SK-N-SH (cell line): ENCODE data around the gene ADAP2. TPM values are rescaled to one million over a fixed set of nuclear protein-coding genes. Genes with fewer than 3 reads are reported as not detected.

Experiments used
- CTCF ChIA-PET: fragments of 300-600, 350-600 bp; formaldehyde crosslinking; extraction: SDS; loops from one replicate; lab custom pipeline; 2021; lab: Yijun Ruan, JAX
- POLR2A ChIA-PET: fragments of 350-600 bp; sonication (Branson Sonifier 250); formaldehyde crosslinking; extraction: SDS; loops from one replicate; lab custom pipeline; 2020; ENCODE audit warnings: antibody characterized with exemption, inconsistent platforms; lab: Yijun Ruan, JAX
- DNase-seq: peaks from one replicate; pipeline ENCODE4 v3.0.0; 2012
- H2AFZ ChIP-seq: fragments of 200-600 bp; sonication (generic); 2 replicates; pipeline ENCODE4 v1.8.1; 2016; ENCODE audit warnings: antibody characterized with exemption, mild to moderate bottlenecking, low read depth
- H3F3A ChIP-seq: fragments of 200-600 bp; sonication (generic); replicated peaks from 2 replicates; pipeline ENCODE3; 2016; ENCODE audit warnings: antibody characterized with exemption, mild to moderate bottlenecking; ENCODE audit not compliant: insufficient read depth
- H3K27ac ChIP-seq, 2 experiments: fragments of 200-500 bp in 1 of 2; fragments of 200-600 bp in 1 of 2; sonication (Bioruptor generic) in 1 of 2; sonication (generic), shearing (Covaris generic) in 1 of 2; 2 replicates each; pipeline versions ENCODE4 v1.5.1 to v1.6.1; 2014 to 2016; ENCODE audit warnings: low read depth in 2 of 2, inconsistent platforms in 1 of 2, low read length in 1 of 2, mild to moderate bottlenecking in 1 of 2, mixed read lengths in 1 of 2
- H3K27me3 ChIP-seq: fragments of 200-600 bp; sonication (generic), shearing (Covaris generic); 2 replicates; pipeline ENCODE4 v1.6.1; 2016; ENCODE audit warnings: mixed run types; ENCODE audit not compliant: insufficient read depth
- H3K36me3 ChIP-seq, 2 experiments: fragments of 200-500 bp in 1 of 2; fragments of 200-600 bp in 1 of 2; sonication (Bioruptor generic) in 1 of 2; sonication (generic) in 1 of 2; replicated peaks in 1 of 2; 2 replicates each; pipeline versions ENCODE3 to v1.5.1; 2014 to 2016; ENCODE audit warnings: low read length in 1 of 2, mild to moderate bottlenecking in 1 of 2; ENCODE audit not compliant: insufficient read depth in 2 of 2, control insufficient read depth in 1 of 2
- H3K4me1 ChIP-seq, 2 experiments: fragments of 200-500 bp in 1 of 2; fragments of 200-600 bp in 1 of 2; sonication (Bioruptor generic) in 1 of 2; sonication (generic), shearing (Covaris generic) in 1 of 2; 2 replicates each; pipeline versions ENCODE4 v1.5.1 to v1.6.1; 2014 to 2016; ENCODE audit warnings: low read depth in 1 of 2, low read length in 1 of 2, mixed run types in 1 of 2; ENCODE audit not compliant: insufficient read depth in 2 of 2, control insufficient read depth in 1 of 2
- H3K4me2 ChIP-seq: fragments of 200-600 bp; sonication (generic), shearing (Covaris generic); 2 replicates; pipeline ENCODE4 v1.6.1; 2017; ENCODE audit warnings: mixed run types
- H3K4me3 ChIP-seq, 2 experiments: fragments of 200-500 bp in 1 of 2; fragments of 200-600 bp in 1 of 2; sonication (Bioruptor generic) in 1 of 2; sonication (generic), shearing (Covaris generic) in 1 of 2; 2 replicates each; pipeline versions ENCODE4 v1.5.1 to v1.8.1; 2014 to 2016; ENCODE audit warnings: low read depth in 2 of 2, inconsistent platforms in 1 of 2, low read length in 1 of 2, mild to moderate bottlenecking in 1 of 2, mixed read lengths in 1 of 2, moderate library complexity in 1 of 2
- H3K79me2 ChIP-seq: fragments of 200-600 bp; sonication (generic); 2 replicates; pipeline ENCODE4 v1.8.1; 2017; ENCODE audit warnings: mild to moderate bottlenecking; ENCODE audit not compliant: insufficient read depth
- H3K9ac ChIP-seq: fragments of 200-600 bp; sonication (generic); 2 replicates; pipeline ENCODE4 v1.6.1; 2017; ENCODE audit warnings: mixed run types
- H3K9me2 ChIP-seq: fragments of 200-600 bp; sonication (generic); 2 replicates; pipeline ENCODE4 v1.6.1; 2017; ENCODE audit warnings: mixed run types
- H3K9me3 ChIP-seq: fragments of 200-600 bp; sonication (generic); 2 replicates; pipeline ENCODE4 v1.6.1; 2017; ENCODE audit warnings: mixed run types, mild to moderate bottlenecking, moderate library complexity
- H4K20me1 ChIP-seq: fragments of 200-600 bp; sonication (generic); 2 replicates; pipeline ENCODE4 v1.6.1; 2017; ENCODE audit warnings: mild to moderate bottlenecking, mixed run types; ENCODE audit not compliant: insufficient read depth
- EP300 ChIP-seq, 2 experiments: IDR thresholded peaks; 2 replicates each; pipeline versions ENCODE4 v1.4.0 to v1.6.1; 2012; ENCODE audit warnings: borderline replicate concordance in 1 of 2, low read depth in 1 of 2, low read length in 1 of 2
- FOXJ3 ChIP-seq: sonication (generic); formaldehyde crosslinking; IDR thresholded peaks from 2 replicates; pipeline ENCODE4 v1.5.1; 2020; ENCODE audit warnings: mild to moderate bottlenecking, missing genetic modification reagents
- JUND ChIP-seq: IDR thresholded peaks from 2 replicates; pipeline ENCODE4 v1.4.0; 2012
- MAX ChIP-seq: IDR thresholded peaks from 2 replicates; pipeline ENCODE4 v1.4.0; 2012; ENCODE audit warnings: low read depth
- MEF2A ChIP-seq: IDR thresholded peaks from 2 replicates; pipeline ENCODE4 v1.4.0; 2012; ENCODE audit warnings: low read depth, borderline replicate concordance
- MXI1 ChIP-seq: IDR thresholded peaks from 2 replicates; pipeline ENCODE4 v1.6.1; 2012; ENCODE audit warnings: mild to moderate bottlenecking, low read depth, low read length, improper control_type of control experiment
- RAD21 ChIP-seq: IDR thresholded peaks from 2 replicates; pipeline ENCODE4 v1.6.1; 2012; ENCODE audit warnings: mild to moderate bottlenecking, low read length
- RFX5 ChIP-seq: IDR thresholded peaks from 2 replicates; pipeline ENCODE4 v1.6.1; 2012; ENCODE audit warnings: mild to moderate bottlenecking, improper control_type of control experiment, low read length
- USF1 ChIP-seq: IDR thresholded peaks from 2 replicates; pipeline ENCODE4 v1.4.0; 2012; ENCODE audit warnings: low read depth, borderline replicate concordance
- WGBS: methylation state at CpG from one replicate; pipeline ENCODE4 v1.1.6; 2017; ENCODE audit warnings: low lambda C conversion rate; 5-methylcytosine and 5-hydroxymethylcytosine counted together
- polyA plus RNA-seq, 3 experiments: library from polyadenylated mRNA; depleted of rRNA; stranded (reverse); fragments of >200 nt; gene quantifications; 2 replicates each; pipeline ENCODE4 v1.2.3, GENCODE V29; 2012
- TF ChIP-seq, protein P1 (sequence below): IDR thresholded peaks from 2 replicates; pipeline ENCODE4 v1.4.0; 2012; ENCODE audit warnings: low read depth, borderline replicate concordance

The ADAP2 gene
- polyA plus RNA-seq, 1 of the 3 experiments (the other 2 are of a cell fraction) = 0.39 TPM

GRCh38 chr17:30913955-30914354 lies 7.8 kb upstream of the ADAP2 start:
- no peaks in the 10 kb centered on the region for H3F3A ChIP-seq
- H3K4me1 ChIP-seq = no peaks in the 10 kb centered on the region
- POLR2A ChIA-PET = interaction anchor here (2.0 kb wide), 1 partner anchor 7 kb away, joined by 4 read pairs; the partner anchor contains the start of gene TEFM
- no peak overlapping the region for H3K4me2 ChIP-seq
- no peak overlapping the region for H3K27ac ChIP-seq
- no peaks in the 10 kb centered on the region for H3K36me3 ChIP-seq
- H3K79me2 ChIP-seq = no peaks in the 10 kb centered on the region
- H3K9me2 ChIP-seq = no peaks in the 10 kb centered on the region
- CTCF ChIA-PET = no interaction called here
- H2AFZ ChIP-seq = no peak overlapping the region
- H3K27me3 ChIP-seq = no peaks in the 10 kb centered on the region
- H3K4me3 ChIP-seq = no peak overlapping the region
- TF ChIP-seq JUND (no peak), RFX5 (no peak), EP300 (IDR thresholded peaks at IDR 0.05; ENCODE audit: borderline replicate concordance in 1 of 2, low read depth in 1 of 2, low read length in 1 of 2) (no peak), USF1 (no peak)
- H3K9ac ChIP-seq = no peak overlapping the region
- H4K20me1 ChIP-seq = no peaks in the 10 kb centered on the region
- DNase-seq = no peak
- no peaks in the 10 kb centered on the region for H3K9me3 ChIP-seq

DNA sequence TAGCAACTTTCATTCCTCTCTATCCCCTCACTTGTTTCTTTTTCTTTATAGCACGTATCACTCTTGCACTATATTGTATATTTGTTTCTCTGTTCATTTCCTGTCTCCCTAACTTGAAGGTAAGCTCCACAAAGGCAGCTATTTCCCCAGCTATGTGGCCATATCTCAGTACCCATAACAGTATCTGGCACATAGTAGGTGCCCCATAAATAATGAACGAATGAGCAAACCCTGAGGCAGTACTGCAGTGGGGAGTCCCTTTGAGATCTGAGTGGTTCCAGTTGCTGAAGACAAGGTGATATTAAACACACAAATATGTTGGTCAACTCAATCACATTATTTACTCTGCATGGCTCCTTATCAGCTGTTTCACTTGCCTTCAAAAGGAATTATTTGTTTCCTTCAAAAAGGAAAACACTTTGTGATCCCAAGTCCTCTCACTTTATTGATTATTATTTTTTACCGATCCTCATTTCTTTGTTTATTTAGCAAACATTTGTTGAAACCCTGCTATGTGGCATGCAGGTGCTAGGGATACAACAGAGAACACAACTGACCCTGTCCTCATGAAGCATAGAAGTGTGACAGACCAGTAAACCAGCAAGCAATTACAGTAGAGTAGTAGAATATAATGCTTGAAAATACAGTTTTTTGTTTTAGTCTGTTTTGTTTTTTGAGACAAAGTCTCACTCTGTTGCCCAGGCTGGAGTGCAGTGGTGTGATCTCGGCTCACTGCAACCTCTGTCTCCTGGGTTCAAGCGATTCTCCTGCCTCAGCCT lies 5.7 kb upstream of the ADAP2 start:
- WGBS = 43% methylated on average over 5 of the region's 5 CpGs
- Histone ChIP-seq H2AFZ (no peak overlapping the region), H3K4me1 (no peaks in the 10 kb centered on the region), H3K27ac (no peak overlapping the region), H3K27me3 (no peaks in the 10 kb centered on the region), H3K9me3 (no peaks in the 10 kb centered on the region), H3K79me2 (no peaks in the 10 kb centered on the region), H3K4me3 (no peak overlapping the region), H4K20me1 (no peaks in the 10 kb centered on the region), H3K9ac (no peak overlapping the region), H3K4me2 (no peak overlapping the region), H3K36me3 (no peaks in the 10 kb centered on the region), H3F3A (no peaks in the 10 kb centered on the region), H3K9me2 (no peaks in the 10 kb centered on the region)
- TF ChIP-seq FOXJ3 (no peak), USF1 (no peak), MEF2A (no peak), MXI1 (no peak), EP300 (IDR thresholded peaks at IDR 0.05; ENCODE audit: borderline replicate concordance in 1 of 2, low read depth in 1 of 2, low read length in 1 of 2) (no peak), RAD21 (no peak), MAX (no peak)
- TF ChIP-seq, protein P1, sequence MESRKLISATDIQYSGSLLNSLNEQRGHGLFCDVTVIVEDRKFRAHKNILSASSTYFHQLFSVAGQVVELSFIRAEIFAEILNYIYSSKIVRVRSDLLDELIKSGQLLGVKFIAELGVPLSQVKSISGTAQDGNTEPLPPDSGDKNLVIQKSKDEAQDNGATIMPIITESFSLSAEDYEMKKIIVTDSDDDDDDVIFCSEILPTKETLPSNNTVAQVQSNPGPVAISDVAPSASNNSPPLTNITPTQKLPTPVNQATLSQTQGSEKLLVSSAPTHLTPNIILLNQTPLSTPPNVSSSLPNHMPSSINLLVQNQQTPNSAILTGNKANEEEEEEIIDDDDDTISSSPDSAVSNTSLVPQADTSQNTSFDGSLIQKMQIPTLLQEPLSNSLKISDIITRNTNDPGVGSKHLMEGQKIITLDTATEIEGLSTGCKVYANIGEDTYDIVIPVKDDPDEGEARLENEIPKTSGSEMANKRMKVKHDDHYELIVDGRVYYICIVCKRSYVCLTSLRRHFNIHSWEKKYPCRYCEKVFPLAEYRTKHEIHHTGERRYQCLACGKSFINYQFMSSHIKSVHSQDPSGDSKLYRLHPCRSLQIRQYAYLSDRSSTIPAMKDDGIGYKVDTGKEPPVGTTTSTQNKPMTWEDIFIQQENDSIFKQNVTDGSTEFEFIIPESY = no peak
- DNase-seq = no peak
- ChIA-PET CTCF (no interaction called here), POLR2A (interaction anchor here (0.6 to 2.0 kb wide), 2 partner anchors 9 to 43 kb away, joined by 3 to 4 read pairs; partner anchors contain the start of gene TEFM)
